Cardiac fibroblast (primary cell): Measurements from ENCODE around the gene ZNF81.
"Not testable (repeated sequence)": the region's sequence is repeated elsewhere in the genome, so short reads cannot be mapped to it uniquely, and the experiment has no call there.

Experiments
- DNase-seq, 2 donors: peaks; one replicate each; pipeline versions ENCODE4 v3.0.0 to v3.0.0-alpha.2; 2010; ENCODE audit warnings: low read depth in 2 of 2
- H3K4me3 ChIP-seq, 2 donors: replicated peaks in 1 of 2; 1 replicate in 1 of 2; 2 replicates in 1 of 2; pipeline ENCODE4 v1.5.1; 2011; ENCODE audit warnings: low read depth in 2 of 2, low read length in 2 of 2, mild to moderate bottlenecking in 2 of 2, moderate library complexity in 1 of 2
- CTCF ChIP-seq: IDR thresholded peaks from one replicate; pipeline ENCODE4 v1.5.1; 2011; ENCODE audit warnings: low read depth, mild to moderate bottlenecking, low read length, inconsistent platforms

Gene ZNF81

GRCh38 chrX:47958761-47959342, 122.2 kb downstream of the ZNF81 start:
- no peak overlapping the region for H3K4me3 ChIP-seq
- peak; percentile 5 to 9 for DNase-seq
- peak; percentile 21 for TF ChIP-seq CTCF

- DNase-seq = no peak
- H3K4me3 ChIP-seq = no peak overlapping the region
- TF ChIP-seq CTCF = no peak
Observed at GRCh38 chrX:47960406-47960805, 123.7 kb downstream of the ZNF81 start.

- not testable (repeated sequence) for DNase-seq, H3K4me3 ChIP-seq
Observed at GRCh38 chrX:47961830-47962229, 125.1 kb downstream of the ZNF81 start.

- H3K4me3 ChIP-seq, DNase-seq: not testable (repeated sequence)
Observed at GRCh38 chrX:47965526-47965925, 128.8 kb downstream of the ZNF81 start.
